ENCODE data around the gene ITGB1. TPM values are rescaled to one million over a fixed set of nuclear protein-coding genes. Genes with fewer than 3 reads are reported as not detected.
A peak's percentile ranks its signal among the peaks of the same experiment; 100 is the strongest.

ITGB1 gene
- total and polyA plus RNA-seq, 9 of the 15 experiments (the other 6 are each of a cell fraction or from before 2014, with no cell fraction given): 40.2 to 194 (median 155) TPM

GRCh38 chr10:32972929-32973328 is 14.9 kb upstream of the ITGB1 start (continued):
- TF ChIP-seq ZNF407 (IDR thresholded peaks at IDR 0.05; ENCODE audit: low read depth) (no peak), JUN (IDR thresholded peaks at IDR 0.05; ENCODE audit: borderline replicate concordance, low read depth, low read length) (0 out of 2 replicates have a peak, but pooled peaks have one; percentile 27), JUN (CRISPR knock-in tag; IDR thresholded peaks at IDR 0.05; ENCODE audit: borderline replicate concordance) (no peak), NR1H2 (CRISPR knock-in tag; IDR thresholded peaks at IDR 0.05) (no peak), CBFB (CRISPR knock-in tag; IDR thresholded peaks at IDR 0.05) (no peak), MAFK (IDR thresholded peaks at IDR 0.05; ENCODE audit: low read length) (peak; percentile 63; the same call in 1 of the 2 replicates), FOSL1 (tag; conservative IDR thresholded peaks at IDR 0.05) (peak; percentile 69), NFE2 (IDR thresholded peaks at IDR 0.05; ENCODE audit: low read depth) (peak; percentile 85), ZNF584 (CRISPR knock-in tag; IDR thresholded peaks at IDR 0.05; ENCODE audit: low read depth) (no peak), MTA3 (IDR thresholded peaks at IDR 0.05; ENCODE audit: borderline replicate concordance) (no peak), JUND (IDR thresholded peaks at IDR 0.05; ENCODE audit: borderline replicate concordance, low read depth, low read length) (peak; percentile 86), JUND (tag; IDR thresholded peaks at IDR 0.05; ENCODE audit: borderline replicate concordance, low read depth, low read length) (peak; percentile 75), NFE2L1 (tag; IDR thresholded peaks at IDR 0.05; ENCODE audit: borderline replicate concordance, low read depth) (peak; percentile 57; the same call in 1 of the 2 replicates), ARNT (IDR thresholded peaks at IDR 0.05) (0 out of 4 replicates have a peak, but pooled peaks of 1 of the 2 experiments have one; percentile 1), NFRKB (IDR thresholded peaks at IDR 0.05; ENCODE audit: low read depth) (no peak), ZSCAN32 (CRISPR knock-in tag; IDR thresholded peaks at IDR 0.05) (no peak), C11orf30 (IDR thresholded peaks at IDR 0.05; ENCODE audit: low read depth) (peak; percentile 88), ZNF384 (IDR thresholded peaks at IDR 0.05; ENCODE audit: low read depth, low read length) (0 out of 2 replicates have a peak, but pooled peaks have one; percentile 27), ZNF717 (CRISPR knock-in tag; IDR thresholded peaks at IDR 0.05) (no peak), BACH1 (tag; IDR thresholded peaks at IDR 0.05) (0 out of 2 replicates have a peak, but pooled peaks have one; percentile 19), KAT7 (CRISPR knock-in tag; IDR thresholded peaks at IDR 0.05; ENCODE audit: borderline replicate concordance) (no peak)
